A549 (cell line): ENCODE measurements around the gene MARF1. TPM values are rescaled to one million over a fixed set of nuclear protein-coding genes. Genes with fewer than 3 reads are reported as not detected.
A peak's percentile ranks its signal among the peaks of the same experiment; 100 is the strongest.

Experiments used
- ATAC-seq, 2 experiments: fragments of 200-7000 bp in 1 of 2; fragments of >200 bp in 1 of 2; cut with Nextera tagmentation in 1 of 2; cut with Tn5 transposase in 1 of 2; 3 replicates each; pipeline versions ENCODE4 v1.8.0 to v1.9.1; 2018 to 2020; ENCODE audit warnings: mild to moderate bottlenecking in 1 of 2, moderate library complexity in 1 of 2
- CTCF ChIA-PET: fragments of 300-600 bp; sonication (Branson Sonifier 250); formaldehyde crosslinking; extraction: SDS; loops from one replicate; lab custom pipeline; 2021; ENCODE audit warnings: antibody characterized with exemption, inconsistent platforms; lab: Yijun Ruan, JAX
- POLR2A ChIA-PET: fragments of 350-600 bp; formaldehyde crosslinking; extraction: SDS; loops from one replicate; lab custom pipeline; 2021; ENCODE audit warnings: antibody characterized with exemption, inconsistent platforms; lab: Yijun Ruan, JAX
- DNase-seq, 2 experiments: peaks; one replicate each; pipeline versions ENCODE4 v3.0.0 to v3.0.0-alpha.2; 2011 to 2016; ENCODE audit warnings: low read depth in 1 of 2, low spot score in 1 of 2
- FAIRE-seq: peaks from 2 replicates; lab custom pipeline; 2011; peaks lifted over from hg19 to GRCh38; lab: Jason Lieb, UNC
- H3K27ac ChIP-seq, 2 experiments: fragments of >200 bp; sonication (Bioruptor Twin); formaldehyde crosslinking; 3 replicates each; pipeline ENCODE4 v1.5.1; 2016 to 2017
- H3K4me1 ChIP-seq: fragments of >200 bp; sonication (Bioruptor Twin); formaldehyde crosslinking; 3 replicates; pipeline ENCODE4 v1.6.1; 2016
- H3K4me2 ChIP-seq: fragments of >200 bp; sonication (Bioruptor Twin); formaldehyde crosslinking; 3 replicates; pipeline ENCODE4 v1.6.1; 2016
- H3K4me3 ChIP-seq: fragments of >200 bp; sonication (Bioruptor Twin); formaldehyde crosslinking; 3 replicates; pipeline ENCODE4 v1.5.1; 2016
- H3K9me3 ChIP-seq: fragments of >200 bp; sonication (Bioruptor Twin); formaldehyde crosslinking; 3 replicates; pipeline ENCODE4 v1.6.1; 2016
- BHLHE40 ChIP-seq: IDR thresholded peaks from 2 replicates; pipeline ENCODE4 v1.6.1; 2012; ENCODE audit warnings: low read depth, low read length, inconsistent platforms
- CEBPB ChIP-seq, 2 experiments: fragments of >200 bp in 1 of 2; sonication (Bioruptor Twin) in 1 of 2; formaldehyde crosslinking in 1 of 2; IDR thresholded peaks; 2 replicates each; pipeline ENCODE4 v1.6.1; 2012 to 2016
- CHD4 ChIP-seq: fragments of 200-600 bp; sonication (generic); IDR thresholded peaks from 2 replicates; pipeline ENCODE4 v1.6.1; 2016; ENCODE audit warnings: antibody characterized with exemption, mild to moderate bottlenecking, borderline replicate concordance
- EHF ChIP-seq: fragments of 250-450 bp; sonication (Bioruptor Pico); IDR thresholded peaks from 2 replicates; pipeline ENCODE4 v1.5.0; 2020; ENCODE audit warnings: mild to moderate bottlenecking
- EP300 ChIP-seq, 2 experiments: fragments of >200 bp; sonication (Bioruptor Twin); formaldehyde crosslinking; IDR thresholded peaks; 2 replicates in 1 of 2; 3 replicates in 1 of 2; pipeline ENCODE4 v1.6.1; 2016 to 2017
- FOSB ChIP-seq: fragments of 250-450 bp; sonication (Bioruptor Pico); IDR thresholded peaks from 2 replicates; pipeline ENCODE4 v1.5.0; 2020; ENCODE audit warnings: mild to moderate bottlenecking, moderate library complexity
- FOSL2 ChIP-seq, 2 experiments: fragments of 450-650 bp in 1 of 2; fragments of >200 bp in 1 of 2; sonication (Bioruptor Twin) in 1 of 2; formaldehyde crosslinking; IDR thresholded peaks; 2 replicates each; pipeline versions ENCODE4 v1.5.0 to v1.6.1; 2016 to 2020; ENCODE audit warnings: mild to moderate bottlenecking in 1 of 2, moderate library complexity in 1 of 2
- FOXS1 ChIP-seq: fragments of 250-450 bp; sonication (Bioruptor Pico); IDR thresholded peaks from 2 replicates; pipeline ENCODE4 v1.5.0; 2020; ENCODE audit warnings: mild to moderate bottlenecking, moderate library complexity
- GATA3 ChIP-seq: IDR thresholded peaks from 2 replicates; pipeline ENCODE4 v1.6.1; 2012; ENCODE audit warnings: borderline replicate concordance
- HOXA7 ChIP-seq: fragments of 250-450 bp; sonication (Bioruptor Pico); IDR thresholded peaks from 2 replicates; pipeline ENCODE4 v1.5.0; 2020; ENCODE audit warnings: mild to moderate bottlenecking, moderate library complexity
- HOXB5 ChIP-seq: fragments of 250-450 bp; sonication (Bioruptor Pico); IDR thresholded peaks from 2 replicates; pipeline ENCODE4 v1.5.0; 2020; ENCODE audit warnings: mild to moderate bottlenecking, moderate library complexity
- JUN ChIP-seq, 2 experiments: fragments of >200 bp; sonication (Bioruptor Twin); formaldehyde crosslinking; IDR thresholded peaks; 2 replicates in 1 of 2; 3 replicates in 1 of 2; pipeline ENCODE4 v1.6.1; 2016 to 2017
- JUNB ChIP-seq: fragments of >200 bp; sonication (Bioruptor Twin); formaldehyde crosslinking; IDR thresholded peaks from 2 replicates; pipeline ENCODE4 v1.6.1; 2016
- KDM1A ChIP-seq: fragments of 200-600 bp; sonication (generic); IDR thresholded peaks from 2 replicates; pipeline ENCODE4 v1.6.1; 2016; ENCODE audit warnings: low read depth, mild to moderate bottlenecking
- KDM5A ChIP-seq: fragments of 200-600 bp; sonication (generic); IDR thresholded peaks from 2 replicates; pipeline ENCODE4 v1.6.1; 2016; ENCODE audit warnings: antibody characterized with exemption, mild to moderate bottlenecking
- MAFK ChIP-seq: fragments of 450-650 bp; IDR thresholded peaks from 2 replicates; pipeline ENCODE4 v1.6.1; 2014; ENCODE audit not compliant: partially characterized antibody
- NFE2L2 ChIP-seq: fragments of 150-350 bp; conservative IDR thresholded peaks from 2 replicates; pipeline ENCODE4 v1.6.1; 2014; ENCODE audit warnings: low read length
- NR3C1 ChIP-seq: fragments of >200 bp; sonication (Bioruptor Twin); formaldehyde crosslinking; IDR thresholded peaks from 3 replicates; pipeline ENCODE4 v1.6.1; 2017
- POLR2A ChIP-seq: IDR thresholded peaks from 2 replicates; pipeline ENCODE4 v1.6.1; 2012; ENCODE audit warnings: mild to moderate bottlenecking, low read length
- POLR2AphosphoS2 ChIP-seq: conservative IDR thresholded peaks from 2 replicates; pipeline ENCODE4 v1.6.1; 2012; ENCODE audit warnings: low read length, improper control_type of control experiment, inconsistent platforms
- RAD21 ChIP-seq, 2 experiments: fragments of >200 bp in 1 of 2; sonication (Bioruptor Twin) in 1 of 2; formaldehyde crosslinking in 1 of 2; IDR thresholded peaks in 1 of 2; conservative IDR thresholded peaks in 1 of 2; 2 replicates in 1 of 2; 3 replicates in 1 of 2; pipeline ENCODE4 v1.6.1; 2012 to 2018; ENCODE audit warnings: inconsistent platforms in 1 of 2
- RARB ChIP-seq: fragments of 250-450 bp; sonication (Bioruptor Pico); IDR thresholded peaks from 2 replicates; pipeline ENCODE4 v1.8.0; 2021; ENCODE audit warnings: mild to moderate bottlenecking, moderate library complexity
- SMC3 ChIP-seq: fragments of >200 bp; sonication (Bioruptor Twin); formaldehyde crosslinking; IDR thresholded peaks from 3 replicates; pipeline ENCODE4 v1.6.1; 2018; ENCODE audit warnings: inconsistent platforms
- SREBF2 ChIP-seq: fragments of 450-650 bp; IDR thresholded peaks from 2 replicates; pipeline ENCODE4 v1.6.1; 2014; ENCODE audit warnings: mild to moderate bottlenecking, moderate library complexity
- TP53 ChIP-seq: fragments of 250-450 bp; sonication (Bioruptor Pico); IDR thresholded peaks from 2 replicates; pipeline ENCODE4 v1.5.0; 2021; ENCODE audit warnings: mild to moderate bottlenecking, moderate library complexity
- ZFP36 ChIP-seq: fragments of 450-650 bp; IDR thresholded peaks from 2 replicates; pipeline ENCODE4 v1.6.1; 2014; ENCODE audit warnings: borderline replicate concordance; ENCODE audit not compliant: partially characterized antibody
- ZNF302 ChIP-seq: fragments of 250-450 bp; sonication (Bioruptor Pico); IDR thresholded peaks from 2 replicates; pipeline ENCODE4 v1.9.0; 2021; ENCODE audit warnings: inconsistent platforms, mild to moderate bottlenecking, moderate library complexity
- ZSCAN20 ChIP-seq: fragments of 250-450 bp; sonication (Bioruptor Pico); IDR thresholded peaks from 2 replicates; pipeline ENCODE4 v1.8.0; 2022; ENCODE audit warnings: mild to moderate bottlenecking, moderate library complexity
- WGBS: methylation state at CpG from one replicate; pipeline ENCODE4 v1.1.6; 2017; ENCODE audit errors: missing lambda C conversion rate; 5-methylcytosine and 5-hydroxymethylcytosine counted together
- polyA plus RNA-seq, 4 experiments: library from polyadenylated mRNA; depleted of rRNA in 3 of 4; stranded (reverse); fragments of >200 nt; fragmentation: RNase III in 1 of 4; extraction: RNeasy Plus Mini Kit Qiagen cat#74134 plus additional on column Dnase treatment in 1 of 4; gene quantifications; 2 replicates in 3 of 4; 3 replicates in 1 of 4; pipeline ENCODE4 v1.2.3, GENCODE V29; 2011 to 2017
- TF ChIP-seq, protein P1 (sequence below): fragments of 250-450 bp; sonication (Bioruptor Pico); IDR thresholded peaks from 2 replicates; pipeline ENCODE4 v1.5.0; 2021; ENCODE audit warnings: mild to moderate bottlenecking, moderate library complexity, borderline replicate concordance
- TF ChIP-seq, protein P2 (sequence below): fragments of 150-350 bp; IDR thresholded peaks from 2 replicates; pipeline ENCODE4 v1.6.1; 2014; ENCODE audit warnings: low read depth, mild to moderate bottlenecking, low read length
- TF ChIP-seq, protein P3 (sequence below): fragments of 450-650 bp; IDR thresholded peaks from 2 replicates; pipeline ENCODE4 v1.6.1; 2014; ENCODE audit warnings: antibody characterized with exemption

Gene MARF1
- polyA plus RNA-seq, 2 of the 4 experiments (the other 2 are of a cell fraction): 11.6 to 28.2 TPM

DNA sequence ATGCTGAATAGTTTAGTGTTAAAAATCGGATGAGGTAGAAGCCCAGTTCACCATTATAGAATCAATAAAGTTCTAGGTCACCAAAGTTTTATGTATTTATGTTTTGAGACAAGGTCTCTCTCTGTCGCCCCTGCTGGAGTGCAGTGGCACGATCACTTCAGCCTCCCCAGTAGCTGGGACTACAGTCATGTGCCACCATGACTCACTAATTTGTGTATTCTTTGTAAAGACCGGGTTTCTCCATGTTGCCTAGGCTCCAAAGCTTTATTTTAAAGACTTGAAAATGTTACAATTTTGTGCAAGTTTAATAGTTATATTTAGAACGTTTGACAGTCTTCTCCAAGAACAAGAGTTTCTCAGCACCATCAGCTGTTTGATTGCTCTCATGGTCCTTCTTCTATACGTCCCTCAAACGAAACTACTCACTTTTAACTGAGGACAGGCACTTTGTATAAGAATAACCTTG is 39.2 kb upstream of the MARF1 start (continued):
- TF ChIP-seq, protein P1, sequence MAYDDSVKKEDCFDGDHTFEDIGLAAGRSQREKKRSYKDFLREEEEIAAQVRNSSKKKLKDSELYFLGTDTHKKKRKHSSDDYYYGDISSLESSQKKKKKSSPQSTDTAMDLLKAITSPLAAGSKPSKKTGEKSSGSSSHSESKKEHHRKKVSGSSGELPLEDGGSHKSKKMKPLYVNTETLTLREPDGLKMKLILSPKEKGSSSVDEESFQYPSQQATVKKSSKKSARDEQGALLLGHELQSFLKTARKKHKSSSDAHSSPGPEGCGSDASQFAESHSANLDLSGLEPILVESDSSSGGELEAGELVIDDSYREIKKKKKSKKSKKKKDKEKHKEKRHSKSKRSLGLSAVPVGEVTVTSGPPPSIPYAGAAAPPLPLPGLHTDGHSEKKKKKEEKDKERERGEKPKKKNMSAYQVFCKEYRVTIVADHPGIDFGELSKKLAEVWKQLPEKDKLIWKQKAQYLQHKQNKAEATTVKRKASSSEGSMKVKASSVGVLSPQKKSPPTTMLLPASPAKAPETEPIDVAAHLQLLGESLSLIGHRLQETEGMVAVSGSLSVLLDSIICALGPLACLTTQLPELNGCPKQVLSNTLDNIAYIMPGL (CRISPR knock-in tag): no peak
- TF ChIP-seq FOXS1 (CRISPR knock-in tag) (no peak), HOXB5 (CRISPR knock-in tag) (no peak), SMC3 (peak; percentile 31; the same call in 1 of the 3 replicates), ZNF302 (CRISPR knock-in tag) (no peak), RAD21 (conservative IDR thresholded peaks at IDR 0.05 in 1 of 2, IDR thresholded peaks at IDR 0.05 in 1 of 2) (peak; percentile 32 to 36; a peak in 3 of 5 replicates), ZSCAN20 (no peak), TP53 (CRISPR knock-in tag) (no peak), EP300 (IDR thresholded peaks at IDR 0.05) (no peak), BHLHE40 (no peak), KDM5A (no peak), NR3C1 (no peak), ZFP36 (no peak), FOSB (CRISPR knock-in tag) (no peak), FOSL2 (IDR thresholded peaks at IDR 0.05) (0 out of 2 replicates have a peak, but pooled peaks have one; percentile 53), FOSL2 (CRISPR knock-in tag; IDR thresholded peaks at IDR 0.05) (peak; percentile 90), JUNB (no peak)
- TF ChIP-seq, protein P2, sequence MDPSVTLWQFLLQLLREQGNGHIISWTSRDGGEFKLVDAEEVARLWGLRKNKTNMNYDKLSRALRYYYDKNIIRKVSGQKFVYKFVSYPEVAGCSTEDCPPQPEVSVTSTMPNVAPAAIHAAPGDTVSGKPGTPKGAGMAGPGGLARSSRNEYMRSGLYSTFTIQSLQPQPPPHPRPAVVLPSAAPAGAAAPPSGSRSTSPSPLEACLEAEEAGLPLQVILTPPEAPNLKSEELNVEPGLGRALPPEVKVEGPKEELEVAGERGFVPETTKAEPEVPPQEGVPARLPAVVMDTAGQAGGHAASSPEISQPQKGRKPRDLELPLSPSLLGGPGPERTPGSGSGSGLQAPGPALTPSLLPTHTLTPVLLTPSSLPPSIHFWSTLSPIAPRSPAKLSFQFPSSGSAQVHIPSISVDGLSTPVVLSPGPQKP: no peak

DNA sequence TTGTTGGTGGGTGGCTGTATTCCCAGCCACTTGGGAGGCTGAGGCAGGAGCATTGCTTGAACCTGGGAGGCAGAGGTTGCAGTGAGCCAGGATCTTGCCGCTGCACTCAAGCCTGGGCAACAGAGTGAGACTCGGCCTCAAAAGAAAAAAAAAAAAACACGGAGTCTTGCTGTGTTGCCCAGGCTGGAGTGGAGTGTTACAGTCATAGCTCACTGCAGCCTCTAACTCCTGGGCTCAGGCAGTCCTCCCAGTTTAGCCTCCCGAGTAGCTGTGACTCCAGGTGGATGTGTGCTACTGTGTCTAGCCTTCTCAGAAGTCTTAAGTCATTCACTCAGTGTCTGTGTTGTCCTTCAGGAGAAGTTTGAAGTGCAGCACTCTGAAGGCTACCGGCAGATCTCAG is 34.5 kb upstream of the MARF1 start:
- no peak for DNase-seq
- CTCF ChIA-PET: no interaction called here
- no peak for TF ChIP-seq POLR2A
- no peak for TF ChIP-seq FOSL2 (IDR thresholded peaks at IDR 0.05)
- TF ChIP-seq FOSL2 (CRISPR knock-in tag; IDR thresholded peaks at IDR 0.05): no peak
- TF ChIP-seq KDM1A: no peak
- TF ChIP-seq CHD4: no peak
- no peak for TF ChIP-seq HOXA7
- TF ChIP-seq RARB (CRISPR knock-in tag): no peak
- no peak for TF ChIP-seq POLR2AphosphoS2
- Histone ChIP-seq H3K9me3 (no peaks in the 10 kb centered on the region), H3K4me1 (peaks cover 21% of the 10 kb centered on the region), H3K4me3 (no peak overlapping the region), H3K27ac (no peak overlapping the region), H3K4me2 (no peak overlapping the region)
- 93% methylated on average over 5 of the region's 5 CpGs for WGBS
- ATAC-seq: no peak
- FAIRE-seq: no peak
- POLR2A ChIA-PET: no interaction called here

DNA sequence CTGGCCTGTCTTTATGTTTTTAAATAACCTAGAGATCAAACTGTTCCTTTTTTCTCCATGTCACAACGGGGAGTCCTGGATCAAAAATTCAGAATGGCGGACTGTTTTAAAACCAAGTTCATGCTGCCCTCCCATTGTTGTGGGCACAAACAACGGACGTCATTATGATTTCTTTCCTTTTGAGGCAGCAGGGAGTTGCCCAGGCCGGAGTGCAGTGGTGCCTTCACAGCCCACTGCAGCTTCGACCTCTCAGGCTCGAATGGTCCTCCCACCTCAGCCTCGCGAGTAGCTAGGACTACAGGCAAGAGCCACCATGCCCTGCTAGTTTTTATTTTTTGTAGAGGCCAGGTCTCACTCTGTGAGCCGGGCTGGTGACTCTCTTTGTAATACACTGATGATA is 33.6 kb upstream of the MARF1 start:
- POLR2A ChIA-PET: no interaction called here
- peaks cover 22% of the 10 kb centered on the region for H3K4me1 ChIP-seq
- no peak for DNase-seq
- H3K9me3 ChIP-seq: no peaks in the 10 kb centered on the region
- ATAC-seq: no peak
- WGBS: 92% methylated on average over 10 of the region's 10 CpGs
- no peak overlapping the region for H3K4me2 ChIP-seq
- H3K4me3 ChIP-seq: no peak overlapping the region
- no peak overlapping the region for H3K27ac ChIP-seq
- no peak for FAIRE-seq
- CTCF ChIA-PET: interaction anchor here (1.0 kb wide), 1 partner anchor 31 kb away, joined by 3 read pairs; no protein-coding TSS in a partner anchor
- TF ChIP-seq, protein P2: no peak
- TF ChIP-seq NFE2L2 (no peak), GATA3 (no peak), RARB (CRISPR knock-in tag) (no peak), MAFK (no peak), SREBF2 (no peak), ZSCAN20 (no peak), EHF (CRISPR knock-in tag) (no peak), KDM1A (no peak), HOXB5 (CRISPR knock-in tag) (no peak), JUN (IDR thresholded peaks at IDR 0.05) (no peak), NR3C1 (no peak), CEBPB (IDR thresholded peaks at IDR 0.05) (no peak)
- TF ChIP-seq, protein P1 (CRISPR knock-in tag): no peak
- TF ChIP-seq, protein P3, sequence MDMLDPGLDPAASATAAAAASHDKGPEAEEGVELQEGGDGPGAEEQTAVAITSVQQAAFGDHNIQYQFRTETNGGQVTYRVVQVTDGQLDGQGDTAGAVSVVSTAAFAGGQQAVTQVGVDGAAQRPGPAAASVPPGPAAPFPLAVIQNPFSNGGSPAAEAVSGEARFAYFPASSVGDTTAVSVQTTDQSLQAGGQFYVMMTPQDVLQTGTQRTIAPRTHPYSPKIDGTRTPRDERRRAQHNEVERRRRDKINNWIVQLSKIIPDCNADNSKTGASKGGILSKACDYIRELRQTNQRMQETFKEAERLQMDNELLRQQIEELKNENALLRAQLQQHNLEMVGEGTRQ: no peak
